Uterus (tissue), 2 donors: ENCODE results near the gene PLCH2.

Experiments used
- CTCF ChIP-seq, 4 experiments: fragments of 200-600 bp in 2 of 4; fragments of 450-650 bp in 2 of 4; sonication (generic) in 2 of 4; IDR thresholded peaks; one replicate each; pipeline ENCODE4 v1.5.1; 2016 to 2019; ENCODE audit warnings: antibody characterized with exemption in 4 of 4, mild to moderate bottlenecking in 2 of 4, moderate library complexity in 1 of 4
- POLR2A ChIP-seq, 2 donors: fragments of 450-650 bp; IDR thresholded peaks; one replicate each; pipeline ENCODE4 v1.6.1; 2016; ENCODE audit warnings: antibody characterized with exemption in 2 of 2, mild to moderate bottlenecking in 1 of 2, moderate library complexity in 1 of 2

DNA sequence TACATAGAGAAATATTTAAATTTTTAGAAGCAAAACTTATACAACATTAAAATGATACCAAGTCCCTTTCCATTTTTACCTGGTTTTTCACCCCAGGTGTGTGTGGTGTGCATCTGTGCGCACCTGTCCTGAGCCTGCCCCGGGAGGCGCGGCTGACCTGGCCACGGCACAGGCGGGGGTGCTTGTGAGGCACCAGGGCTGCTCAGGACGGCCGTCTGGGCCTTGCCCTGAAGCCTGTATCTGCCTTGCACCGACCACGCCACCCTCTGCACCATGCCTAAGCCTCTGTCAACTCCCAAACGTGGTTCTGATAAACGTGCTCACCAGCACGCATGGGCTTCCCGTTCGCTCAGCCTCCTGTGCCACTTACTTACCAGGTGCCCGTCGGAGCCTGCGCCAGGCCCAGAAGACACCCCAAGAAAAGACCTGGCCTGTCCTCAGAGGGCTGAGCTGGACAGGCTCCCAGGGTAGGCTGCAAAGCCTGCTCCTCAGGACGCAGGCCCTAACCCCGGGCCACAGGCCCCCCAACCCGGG, 29.4 kb downstream of the PLCH2 start:
- TF ChIP-seq CTCF (IDR thresholded peaks at IDR 0.05) (no peak), POLR2A (IDR thresholded peaks at IDR 0.05) (no peak)
